Adrenal gland (tissue), 12 donors: ENCODE measurements around the gene GPR142. TPM values are rescaled to one million over a fixed set of nuclear protein-coding genes. Genes with fewer than 3 reads are reported as not detected.
A peak's percentile ranks its signal among the peaks of the same experiment; 100 is the strongest.

Source experiments
- DNase-seq, 7 donors: peaks; one replicate each; pipeline ENCODE4 v3.0.0-alpha.2; 2019 to 2020
- H3K27ac ChIP-seq, 5 donors: fragments of 200-600 bp; sonication (generic) in 4 of 5; 1 replicate in 3 of 5; 2 replicates in 2 of 5; pipeline versions ENCODE4 v1.5.1 to v1.8.0; 2016 to 2020; ENCODE audit warnings: mild to moderate bottlenecking in 1 of 5
- H3K27me3 ChIP-seq: fragments of 200-600 bp; 2 replicates; pipeline ENCODE4 v1.8.0; 2021
- H3K36me3 ChIP-seq, 2 donors: fragments of 200-600 bp; replicated peaks in 1 of 2; 1 replicate in 1 of 2; 2 replicates in 1 of 2; pipeline versions ENCODE4 v1.5.1 to v1.8.0; 2018 to 2022
- H3K4me1 ChIP-seq, 2 donors: fragments of 200-600 bp; replicated peaks in 1 of 2; 1 replicate in 1 of 2; 2 replicates in 1 of 2; pipeline versions ENCODE4 v1.5.1 to v1.8.0; 2018 to 2021
- H3K4me3 ChIP-seq, 4 donors: fragments of 200-600 bp; sonication (generic) in 3 of 4; one replicate each; pipeline ENCODE4 v1.5.1; 2016 to 2018
- H3K9me3 ChIP-seq, 3 donors: fragments of 200-600 bp; sonication (generic) in 1 of 3; replicated peaks in 1 of 3; 1 replicate in 2 of 3; 2 replicates in 1 of 3; pipeline versions ENCODE4 v1.5.1 to v1.8.0; 2016 to 2021
- POLR2A ChIP-seq, 2 donors: fragments of 450-650 bp; IDR thresholded peaks; one replicate each; pipeline ENCODE4 v1.6.1; 2017; ENCODE audit warnings: antibody characterized with exemption in 2 of 2, mild to moderate bottlenecking in 2 of 2, moderate library complexity in 1 of 2
- WGBS, 4 donors: extraction: QIAGEN DNeasy Blood & Tissue Kit in 2 of 4; methylation state at CpG; one replicate each; pipeline versions ENCODE4 v1.1.5 to v1.1.7; 2013 to 2017; 5-methylcytosine and 5-hydroxymethylcytosine counted together
- intact Hi-C, 2 donors: fragments of 100-400 bp; cut with DNase I; formaldehyde crosslinking; loops; one replicate each; pipeline versions ENCODE4 v1.14.1 to v1.15.0; 2022 to 2023
- polyA plus RNA-seq, 3 donors: library from polyadenylated mRNA; stranded (reverse); fragments of 200-250 nt in 2 of 3; fragments of 350-450 nt in 1 of 3; fragmentation: Illumina TruSeq in 1 of 3; extraction: RNeasy Lipid Tissue Mini Kit (QIAGEN cat#74804) in 1 of 3; gene quantifications; one replicate each; pipeline ENCODE4 v1.2.3, GENCODE V29; 2013 to 2014
- total RNA-seq, 9 donors: library from RNA; depleted of rRNA in 4 of 9; stranded (reverse); fragments of >200 nt in 4 of 9; fragments of 120-200 nt in 1 of 9; fragmentation: NEBNext Ultra II Directional in 1 of 9; extraction: Animal tissue kit (Norgen Biotek cat#: 25700) in 1 of 9; gene quantifications; one replicate each; pipeline versions ENCODE4 v1.1.0 to v1.2.4, GENCODE V29; 2013 to 2023
- TF ChIP-seq, protein P1 (sequence below), 6 experiments: fragments of 450-650 bp in 4 of 6; fragments of 200-600 bp in 2 of 6; sonication (generic) in 1 of 6; IDR thresholded peaks; 1 replicate in 5 of 6; 2 replicates in 1 of 6; pipeline versions ENCODE4 v1.5.1 to v1.8.0; 2016 to 2021; ENCODE audit warnings: antibody characterized with exemption in 6 of 6, mild to moderate bottlenecking in 2 of 6, moderate library complexity in 1 of 6
- donor health status: healthy with polysubstance abuse.
- donor health status: Bipolar disorder and iron deficiency.
- donor health status: DM: yes; HTN: yes; CAD: no.
- donor health status: DM: no; HTN: no; CAD: no.
- donor health status: DM: no; HTN: no; CAD: no.
- donor health status: DM: yes; HTN: yes; CAD: no.

GPR142 gene
- total and polyA plus RNA-seq, 12 donors: 0.13 TPM; not detected in 11

DNA sequence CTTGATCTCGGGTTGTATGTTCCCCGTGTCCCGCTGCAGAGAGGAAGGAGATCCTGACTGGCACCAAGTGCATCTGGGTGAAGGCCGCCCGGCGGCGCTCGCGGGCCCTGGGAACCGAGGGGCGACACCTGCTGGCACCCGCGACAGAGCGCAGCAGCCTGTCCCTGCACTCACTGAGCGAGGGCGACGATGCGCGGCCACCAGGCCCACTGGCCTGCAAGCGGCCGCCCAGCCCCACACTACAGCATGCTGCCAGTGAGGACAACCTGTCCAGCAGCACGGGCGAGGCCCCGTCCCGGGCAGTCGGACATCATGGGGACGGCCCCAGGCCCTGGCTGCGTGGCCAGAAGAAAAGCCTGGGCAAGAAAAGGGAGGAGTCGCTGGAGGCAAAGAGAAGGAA, 13.2 kb upstream of the GPR142 start:
- peak in 5 of 7 donors; percentile 30 to 67 (median 43) for DNase-seq
- no peaks in the 10 kb centered on the region for H3K9me3 ChIP-seq
- H3K27me3 ChIP-seq: peaks cover 73% of the 10 kb centered on the region
- H3K4me3 ChIP-seq: no peak overlapping the region
- no peaks in the 10 kb centered on the region for H3K4me1 ChIP-seq
- intact Hi-C loops: loop anchor here in 1 of 2 donors (10.0 kb wide), 1 partner anchor 49 kb away; no protein-coding TSS in a partner anchor
- no peaks in the 10 kb centered on the region for H3K36me3 ChIP-seq
- 12 to 30% (median 18%) methylated on average over 17 to 29 of the region's 29 CpGs for WGBS, 4 donors
- no peak overlapping the region for H3K27ac ChIP-seq
- TF ChIP-seq POLR2A (IDR thresholded peaks at IDR 0.05): no peak
- TF ChIP-seq, protein P1, sequence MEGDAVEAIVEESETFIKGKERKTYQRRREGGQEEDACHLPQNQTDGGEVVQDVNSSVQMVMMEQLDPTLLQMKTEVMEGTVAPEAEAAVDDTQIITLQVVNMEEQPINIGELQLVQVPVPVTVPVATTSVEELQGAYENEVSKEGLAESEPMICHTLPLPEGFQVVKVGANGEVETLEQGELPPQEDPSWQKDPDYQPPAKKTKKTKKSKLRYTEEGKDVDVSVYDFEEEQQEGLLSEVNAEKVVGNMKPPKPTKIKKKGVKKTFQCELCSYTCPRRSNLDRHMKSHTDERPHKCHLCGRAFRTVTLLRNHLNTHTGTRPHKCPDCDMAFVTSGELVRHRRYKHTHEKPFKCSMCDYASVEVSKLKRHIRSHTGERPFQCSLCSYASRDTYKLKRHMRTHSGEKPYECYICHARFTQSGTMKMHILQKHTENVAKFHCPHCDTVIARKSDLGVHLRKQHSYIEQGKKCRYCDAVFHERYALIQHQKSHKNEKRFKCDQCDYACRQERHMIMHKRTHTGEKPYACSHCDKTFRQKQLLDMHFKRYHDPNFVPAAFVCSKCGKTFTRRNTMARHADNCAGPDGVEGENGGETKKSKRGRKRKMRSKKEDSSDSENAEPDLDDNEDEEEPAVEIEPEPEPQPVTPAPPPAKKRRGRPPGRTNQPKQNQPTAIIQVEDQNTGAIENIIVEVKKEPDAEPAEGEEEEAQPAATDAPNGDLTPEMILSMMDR (IDR thresholded peaks at IDR 0.05): peak in 5 of 6 experiments; percentile 14 to 44 (median 36)

DNA sequence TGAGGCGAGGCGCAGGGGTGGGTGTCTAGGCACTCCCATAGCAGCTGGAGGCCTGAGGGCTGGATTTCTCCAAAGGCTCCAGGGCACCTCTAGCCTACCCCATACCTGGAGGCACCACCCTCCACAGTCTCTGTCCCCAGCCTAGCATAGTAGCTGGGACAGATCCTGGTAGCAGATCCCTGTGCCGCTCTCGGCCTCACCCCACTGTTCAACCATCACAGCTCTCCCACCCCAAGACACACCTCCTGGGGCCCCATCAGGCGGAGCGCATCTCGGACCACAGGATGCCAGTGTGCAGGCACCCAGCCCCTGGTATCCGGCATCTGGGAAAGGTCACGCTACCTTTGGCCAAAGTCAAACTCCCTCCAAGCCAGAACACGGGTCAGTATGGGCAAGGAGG, 12.7 kb upstream of the GPR142 start:
- H3K4me3 ChIP-seq: no peak overlapping the region
- no peak for DNase-seq
- intact Hi-C loops: loop anchor here in 1 of 2 donors (10.0 kb wide), 1 partner anchor 50 kb away; no protein-coding TSS in a partner anchor
- H3K27me3 ChIP-seq: peaks cover 75% of the 10 kb centered on the region
- no peak for TF ChIP-seq POLR2A (IDR thresholded peaks at IDR 0.05)
- TF ChIP-seq, protein P1 (IDR thresholded peaks at IDR 0.05): no peak
- no peaks in the 10 kb centered on the region for H3K4me1 ChIP-seq
- H3K9me3 ChIP-seq: no peaks in the 10 kb centered on the region
- H3K27ac ChIP-seq: no peak overlapping the region
- H3K36me3 ChIP-seq: no peaks in the 10 kb centered on the region
- WGBS, 4 donors: 83 to 88% (median 86%) methylated on average over 4 to 10 of the region's 10 CpGs

DNA sequence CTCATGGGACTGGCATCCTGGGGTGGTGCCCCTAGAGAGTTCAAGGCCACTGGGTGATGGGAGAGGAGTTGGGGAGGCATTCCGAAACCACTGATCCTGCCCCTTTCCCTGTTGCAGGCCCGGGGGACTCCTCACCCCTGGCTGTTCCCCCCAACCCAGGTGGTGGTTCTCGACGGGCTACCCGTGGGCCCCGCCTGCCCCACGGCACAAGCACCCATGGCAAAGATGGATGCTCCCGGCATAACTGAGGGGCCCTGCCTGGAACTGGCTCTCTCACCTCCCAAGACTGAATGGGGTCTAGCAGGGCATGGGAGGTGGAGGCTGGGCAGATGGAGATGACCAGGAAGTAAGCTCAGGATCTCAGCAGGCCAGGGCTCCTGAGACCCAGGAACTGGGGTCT, 12.2 kb upstream of the GPR142 start:
- intact Hi-C loops: loop anchor here (5.0 to 10.0 kb wide), 2 partner anchors 50 to 153 kb away; partner anchors contain the start of gene RPL38 (in 1 of the 2)
- H3K27me3 ChIP-seq: peaks cover 80% of the 10 kb centered on the region

DNA sequence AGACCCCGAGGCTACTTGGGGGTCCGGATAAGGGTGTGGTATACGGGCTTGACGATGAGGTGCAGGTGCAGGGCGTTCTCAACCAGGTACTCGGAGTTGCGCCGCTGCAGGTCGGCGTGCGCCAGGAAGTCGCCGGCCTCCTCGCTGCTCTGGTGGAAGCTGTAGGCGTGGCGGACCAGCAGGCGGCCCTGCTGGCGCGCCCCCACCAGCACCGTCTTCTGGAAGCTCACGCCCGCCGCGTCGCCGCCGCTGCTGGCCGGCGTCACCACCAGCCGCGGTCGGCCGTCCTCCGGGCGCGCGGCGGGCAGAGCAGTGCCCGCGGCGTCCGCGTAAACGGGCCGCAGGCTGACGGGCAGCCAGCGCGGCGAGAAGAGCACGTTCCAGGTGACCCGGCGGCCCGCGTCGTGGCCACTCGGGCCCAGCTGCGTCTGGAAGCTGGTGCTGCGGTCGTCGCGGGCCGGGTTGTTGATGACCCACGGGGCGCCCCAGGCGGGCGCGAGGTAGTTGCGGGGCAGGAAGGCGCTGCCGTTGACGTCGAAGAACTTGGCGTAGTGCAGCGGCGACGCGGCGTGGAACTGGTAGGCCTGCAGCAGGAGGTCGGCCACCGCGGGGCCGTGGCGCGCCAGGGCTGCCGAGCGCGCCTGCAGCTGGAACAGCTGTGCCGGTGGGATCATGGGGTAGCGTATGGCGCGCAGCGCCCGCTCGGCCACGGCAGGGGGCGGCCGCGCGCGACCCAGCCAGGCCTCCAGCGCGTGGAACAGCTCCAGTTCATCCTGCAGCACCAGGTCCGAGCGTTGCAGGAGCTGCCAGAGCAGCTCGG, 10.4 kb upstream of the GPR142 start:
- peak overlapping the region in 1 of 4 donors; percentile 38 for H3K4me3 ChIP-seq
- intact Hi-C loops: loop anchor here (5.0 to 10.0 kb wide), 2 partner anchors 52 to 155 kb away; partner anchors contain the start of gene RPL38 (in 1 of the 2)
- DNase-seq: no peak
- H3K27me3 ChIP-seq: peaks cover 89% of the 10 kb centered on the region
- no peaks in the 10 kb centered on the region for H3K4me1 ChIP-seq
- H3K36me3 ChIP-seq: no peaks in the 10 kb centered on the region
- 2 to 12% (median 5%) methylated on average over 11 to 105 of the region's 105 CpGs for WGBS, 4 donors
- TF ChIP-seq, protein P1 (IDR thresholded peaks at IDR 0.05): no peak
- TF ChIP-seq POLR2A (IDR thresholded peaks at IDR 0.05): no peak
- H3K9me3 ChIP-seq: no peaks in the 10 kb centered on the region
- no peak overlapping the region for H3K27ac ChIP-seq

More for the DNA sequence above, 12.2 kb upstream of the GPR142 start:
- Histone ChIP-seq H3K36me3 (no peaks in the 10 kb centered on the region), H3K9me3 (no peaks in the 10 kb centered on the region), H3K27ac (no peak overlapping the region), H3K4me3 (no peak overlapping the region), H3K4me1 (no peaks in the 10 kb centered on the region)
- DNase-seq: no peak
- TF ChIP-seq, protein P1 (IDR thresholded peaks at IDR 0.05): no peak
- TF ChIP-seq POLR2A (IDR thresholded peaks at IDR 0.05): no peak
- WGBS, 4 donors: 60 to 100% (median 85%) methylated on average over 1 to 8 of the region's 8 CpGs
